Measurements from ENCODE around the gene ANKS6. TPM values are rescaled to one million over a fixed set of nuclear protein-coding genes. Genes with fewer than 3 reads are reported as not detected.

ANKS6 gene
- total and polyA plus RNA-seq, 9 of the 15 experiments (the other 6 are each of a cell fraction or from before 2014, with no cell fraction given) = 9.9 to 74.5 (median 36.9) TPM

- Histone ChIP-seq H3K4me2 (ENCODE audit: insufficient read depth, low read length) (no peak overlapping the region), H3K4me3 (no peak overlapping the region), H3K9me3 (replicated peaks; ENCODE audit: control insufficient read depth, insufficient read depth, low read depth, low read length) (no peaks in the 10 kb centered on the region), H3K9ac (ENCODE audit: insufficient read depth in 1 of 2, low read depth in 2 of 2, low read length in 2 of 2) (no peak overlapping the region), H3K4me1 (replicated peaks in 1 of 2; ENCODE audit: control insufficient read depth in 2 of 2, insufficient read depth in 2 of 2, low read length in 2 of 2) (no peaks in the 10 kb centered on the region), H3K79me2 (ENCODE audit: control insufficient read depth, insufficient read depth, low read length) (no peaks in the 10 kb centered on the region), H3K27ac (ENCODE audit: extremely low read depth, low read depth, low read length) (no peak overlapping the region), H3K27me3 (ENCODE audit: control insufficient read depth in 2 of 2, insufficient read depth in 2 of 2, low read length in 2 of 2) (no peaks in the 10 kb centered on the region), H3K36me3 (ENCODE audit: control insufficient read depth, insufficient read depth, low read length) (peaks cover 67% of the 10 kb centered on the region; the same call in 2 of the 3 replicates), H4K20me1 (replicated peaks; ENCODE audit: control insufficient read depth, insufficient read depth, low read length) (no peaks in the 10 kb centered on the region; the same call in 1 of the 2 replicates), H2AFZ (ENCODE audit: low read depth, low read length) (no peak overlapping the region), H3K9me1 (ENCODE audit: control insufficient read depth, insufficient read depth, low read length) (no peaks in the 10 kb centered on the region)
- BruUV-seq (replicated peaks) = no TSS peak
- FAIRE-seq (no peak), ATAC-seq (no peak), DNase-seq (ENCODE audit: extremely low read depth in 1 of 4, low spot score in 3 of 4) (no peak)
- POLR2A ChIA-PET = interaction anchor here (1.0 kb wide), 1 partner anchor 10 kb away, joined by 3 read pairs; no protein-coding TSS in a partner anchor
- WGBS (ENCODE audit: insufficient coverage, low coverage, missing lambda C conversion rate) = 90% methylated on average over 8 of the region's 8 CpGs
- CTCF ChIA-PET (ENCODE audit: low intra/inter-chr PET ratio) = no interaction called here
- TF ChIP-seq BDP1 (IDR thresholded peaks at IDR 0.05; ENCODE audit: insufficient read depth, insufficient read length) = no peak
- TF ChIP-seq ZBTB33 (CRISPR knock-in tag; IDR thresholded peaks at IDR 0.05) = peak; percentile 79
- intact Hi-C loops (cut with micrococcal nuclease) (no loop called here), in situ Hi-C loops (cut with MboI) (no loop called here)
These were observed 56.0 kb downstream of the ANKS6 start for GRCh38 chr9:98740226-98740881.

- Histone ChIP-seq H3K9me1 (ENCODE audit: control insufficient read depth, insufficient read depth, low read length) (no peaks in the 10 kb centered on the region), H3K79me2 (ENCODE audit: control insufficient read depth, insufficient read depth, low read length) (no peaks in the 10 kb centered on the region), H3K4me1 (replicated peaks in 1 of 2; ENCODE audit: control insufficient read depth in 2 of 2, insufficient read depth in 2 of 2, low read length in 2 of 2) (no peaks in the 10 kb centered on the region), H3K27ac (ENCODE audit: extremely low read depth, low read depth, low read length) (no peak overlapping the region), H3K4me3 (no peak overlapping the region), H3K9ac (ENCODE audit: insufficient read depth in 1 of 2, low read depth in 2 of 2, low read length in 2 of 2) (no peak overlapping the region), H3K9me3 (replicated peaks; ENCODE audit: control insufficient read depth, insufficient read depth, low read depth, low read length) (no peaks in the 10 kb centered on the region), H3K27me3 (ENCODE audit: control insufficient read depth in 2 of 2, insufficient read depth in 2 of 2, low read length in 2 of 2) (no peaks in the 10 kb centered on the region), H4K20me1 (replicated peaks; ENCODE audit: control insufficient read depth, insufficient read depth, low read length) (no peaks in the 10 kb centered on the region; the same call in 1 of the 2 replicates), H3K4me2 (ENCODE audit: insufficient read depth, low read length) (no peak overlapping the region), H3K36me3 (ENCODE audit: control insufficient read depth, insufficient read depth, low read length) (peaks cover 65% of the 10 kb centered on the region; the same call in 2 of the 3 replicates), H2AFZ (ENCODE audit: low read depth, low read length) (no peak overlapping the region)
- CTCF ChIA-PET (ENCODE audit: low intra/inter-chr PET ratio) = no interaction called here
- POLR2A ChIA-PET = interaction anchor here (1.0 kb wide), 1 partner anchor 10 kb away, joined by 4 read pairs; no protein-coding TSS in a partner anchor
- in situ Hi-C loops (cut with MboI) = no loop called here
- no peak for DNase-seq (ENCODE audit: extremely low read depth in 1 of 4, low spot score in 3 of 4)
- ATAC-seq = no peak
- TF ChIP-seq SMARCC2 (IDR thresholded peaks at IDR 0.05; ENCODE audit: low read depth) = no peak
- no peak for TF ChIP-seq MCM5 (IDR thresholded peaks at IDR 0.05; ENCODE audit: low read depth)
- TF ChIP-seq ZNF146 (CRISPR knock-in tag; IDR thresholded peaks at IDR 0.05; ENCODE audit: unreplicated experiment) = peak; percentile 88
- peak; percentile 56 for TF ChIP-seq RBM25 (IDR thresholded peaks at IDR 0.05; ENCODE audit: low read depth, low read length, severe bottlenecking)
- 0 out of 2 replicates have a peak, but pooled peaks have one; percentile 22 for TF ChIP-seq ZNF24 (IDR thresholded peaks at IDR 0.05)
- TF ChIP-seq ATF1 (CRISPR knock-in tag; IDR thresholded peaks at IDR 0.05) = no peak
- no peak for TF ChIP-seq ATF1 (tag; IDR thresholded peaks at IDR 0.05)
- intact Hi-C loops (cut with micrococcal nuclease) = no loop called here
- no peak for FAIRE-seq
- BruUV-seq (replicated peaks) = no TSS peak
- 76% methylated on average over 3 of the region's 3 CpGs for WGBS (ENCODE audit: insufficient coverage, low coverage, missing lambda C conversion rate)
These were observed 57.6 kb downstream of the ANKS6 start for GRCh38 chr9:98738741-98739140.

Measured in K562 (cell line).